Stimulated activated CD8-positive, alpha-beta memory T cell treated with anti-CD3 and anti-CD28 coated beads, Interleukin-7, amount 100 ng/mL, for 1 hour (primary cell): ENCODE results near the gene CHRM1.
"Not testable (repeated sequence)": the region's sequence is repeated elsewhere in the genome, so short reads cannot be mapped to it uniquely, and the experiment has no call there.

ENCODE experiments used
- DNase-seq, 2 donors: peaks; one replicate each; pipeline ENCODE4 v3.0.0-alpha.2; 2020; ENCODE audit warnings: low read depth in 2 of 2

CHRM1 gene, protein sequence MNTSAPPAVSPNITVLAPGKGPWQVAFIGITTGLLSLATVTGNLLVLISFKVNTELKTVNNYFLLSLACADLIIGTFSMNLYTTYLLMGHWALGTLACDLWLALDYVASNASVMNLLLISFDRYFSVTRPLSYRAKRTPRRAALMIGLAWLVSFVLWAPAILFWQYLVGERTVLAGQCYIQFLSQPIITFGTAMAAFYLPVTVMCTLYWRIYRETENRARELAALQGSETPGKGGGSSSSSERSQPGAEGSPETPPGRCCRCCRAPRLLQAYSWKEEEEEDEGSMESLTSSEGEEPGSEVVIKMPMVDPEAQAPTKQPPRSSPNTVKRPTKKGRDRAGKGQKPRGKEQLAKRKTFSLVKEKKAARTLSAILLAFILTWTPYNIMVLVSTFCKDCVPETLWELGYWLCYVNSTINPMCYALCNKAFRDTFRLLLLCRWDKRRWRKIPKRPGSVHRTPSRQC

DNA sequence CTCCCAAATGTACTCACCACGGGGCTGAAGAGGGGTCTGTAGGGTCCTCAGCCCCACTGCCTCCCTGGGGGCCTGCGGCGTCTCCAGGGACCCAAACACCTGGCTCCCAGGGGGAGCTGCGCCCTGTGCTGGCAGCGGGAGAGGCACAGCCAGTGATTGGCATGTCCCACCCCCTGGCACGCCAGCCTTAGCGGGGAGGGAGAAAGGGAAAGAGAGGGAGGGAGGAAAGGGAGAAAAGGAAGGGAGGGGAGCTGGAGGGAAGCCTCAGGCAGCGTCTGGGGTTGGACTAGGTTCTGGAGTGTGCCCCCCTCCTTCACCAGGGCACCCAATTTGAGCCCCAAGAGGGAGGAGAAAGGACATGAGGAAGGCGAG, at the start of gene CHRM1:
Gene CHRM1 (minus strand): TSS at position 163 of the 372 bp plus-strand sequence. CDS start 10,263 bp downstream, outside the sequence.
- DNase-seq: no peak

DNA sequence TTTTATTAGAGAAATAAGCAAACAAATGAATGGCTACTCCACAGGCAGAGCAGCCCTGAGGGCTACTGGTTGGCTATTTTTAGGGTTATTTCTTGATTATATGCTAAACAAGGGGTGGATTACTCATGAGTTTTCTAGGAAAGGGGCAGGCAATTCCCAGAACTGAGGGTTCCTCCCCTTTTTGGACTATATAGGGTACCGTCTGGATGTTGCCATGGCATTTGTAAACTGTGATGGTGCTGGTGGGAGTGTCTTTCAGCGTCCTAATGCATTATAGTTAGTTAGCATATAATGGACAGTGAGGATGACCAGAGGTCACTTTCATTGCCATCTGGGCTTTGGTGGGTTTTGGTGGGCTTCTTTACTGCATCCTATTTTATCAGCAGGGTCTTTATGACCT, 44.4 kb upstream of the CHRM1 start:
- DNase-seq: no peak

DNA sequence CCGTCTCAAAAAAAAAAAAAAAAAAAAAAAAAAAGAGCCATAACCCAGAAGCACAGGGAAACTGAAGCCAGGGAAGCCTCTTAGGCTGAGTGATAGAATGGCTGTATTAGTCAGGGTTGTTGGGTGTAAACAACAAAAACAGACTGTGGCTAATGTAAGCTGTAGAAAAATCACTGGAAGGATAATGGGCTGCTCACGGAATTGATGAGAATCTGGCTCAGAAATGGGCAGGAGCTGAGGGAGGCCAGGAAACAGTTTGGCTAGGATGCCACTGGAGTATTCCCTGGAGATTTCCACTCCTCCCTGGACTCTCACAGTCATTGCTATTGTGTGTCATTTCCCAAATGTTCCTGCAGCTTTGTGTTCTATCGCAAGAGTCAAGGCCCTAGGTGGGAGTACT, 41.2 kb upstream of the CHRM1 start:
- DNase-seq: no peak

DNA sequence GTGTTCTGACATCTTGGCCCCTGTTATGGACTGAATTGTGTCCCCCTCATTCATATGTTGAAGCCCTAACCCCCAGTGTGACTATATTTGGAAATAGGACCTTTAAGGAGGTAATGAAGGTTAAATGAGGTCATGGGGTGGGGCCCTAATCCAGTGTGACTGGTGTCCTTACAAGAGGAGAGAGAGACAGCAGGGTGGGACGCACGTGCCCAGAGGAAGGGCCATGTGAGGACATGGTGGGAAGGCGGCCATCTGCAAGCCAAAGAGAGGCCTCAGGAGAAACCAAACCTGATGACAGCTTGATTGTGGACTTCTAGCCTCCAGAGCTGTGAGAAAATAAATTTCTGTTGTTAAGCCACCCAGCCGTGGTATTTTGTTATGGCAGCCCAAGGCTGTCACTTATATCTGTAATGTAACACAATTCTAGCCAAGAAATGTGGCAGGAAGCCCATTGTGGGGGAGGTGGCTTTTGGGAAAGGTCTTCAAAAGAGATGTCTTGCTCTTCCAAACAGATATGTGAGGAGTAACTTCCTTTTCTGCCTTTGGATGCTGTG, 39.9 kb upstream of the CHRM1 start:
- DNase-seq: no peak

DNA sequence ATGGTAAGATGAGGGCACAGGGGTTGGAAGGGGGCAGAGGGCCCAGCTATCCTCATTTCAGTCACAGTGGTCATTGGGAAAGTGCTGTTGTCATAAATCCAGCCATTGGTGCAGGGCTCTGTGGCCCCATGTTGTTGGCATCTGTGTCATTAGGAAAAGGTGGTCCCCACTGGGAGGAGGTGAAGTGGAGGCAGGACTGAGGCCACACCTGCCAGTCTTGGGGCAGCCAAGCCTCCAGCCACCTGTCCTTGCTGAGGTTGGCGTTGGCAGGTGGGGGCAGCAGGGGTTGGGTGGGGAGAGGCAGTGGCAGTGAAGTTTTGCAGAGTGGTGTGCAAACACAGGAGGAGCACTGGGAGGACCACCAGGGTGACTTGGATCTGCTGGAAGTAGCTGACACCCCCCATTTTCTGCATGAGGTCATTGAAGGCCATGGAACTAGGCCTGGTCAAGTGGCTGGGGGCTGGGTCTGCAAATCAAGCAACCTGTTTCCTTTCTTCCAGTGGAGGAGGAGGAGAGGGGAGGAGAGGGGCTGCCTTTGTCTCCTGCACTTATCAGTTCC, 38.3 kb upstream of the CHRM1 start:
- DNase-seq: no peak

DNA sequence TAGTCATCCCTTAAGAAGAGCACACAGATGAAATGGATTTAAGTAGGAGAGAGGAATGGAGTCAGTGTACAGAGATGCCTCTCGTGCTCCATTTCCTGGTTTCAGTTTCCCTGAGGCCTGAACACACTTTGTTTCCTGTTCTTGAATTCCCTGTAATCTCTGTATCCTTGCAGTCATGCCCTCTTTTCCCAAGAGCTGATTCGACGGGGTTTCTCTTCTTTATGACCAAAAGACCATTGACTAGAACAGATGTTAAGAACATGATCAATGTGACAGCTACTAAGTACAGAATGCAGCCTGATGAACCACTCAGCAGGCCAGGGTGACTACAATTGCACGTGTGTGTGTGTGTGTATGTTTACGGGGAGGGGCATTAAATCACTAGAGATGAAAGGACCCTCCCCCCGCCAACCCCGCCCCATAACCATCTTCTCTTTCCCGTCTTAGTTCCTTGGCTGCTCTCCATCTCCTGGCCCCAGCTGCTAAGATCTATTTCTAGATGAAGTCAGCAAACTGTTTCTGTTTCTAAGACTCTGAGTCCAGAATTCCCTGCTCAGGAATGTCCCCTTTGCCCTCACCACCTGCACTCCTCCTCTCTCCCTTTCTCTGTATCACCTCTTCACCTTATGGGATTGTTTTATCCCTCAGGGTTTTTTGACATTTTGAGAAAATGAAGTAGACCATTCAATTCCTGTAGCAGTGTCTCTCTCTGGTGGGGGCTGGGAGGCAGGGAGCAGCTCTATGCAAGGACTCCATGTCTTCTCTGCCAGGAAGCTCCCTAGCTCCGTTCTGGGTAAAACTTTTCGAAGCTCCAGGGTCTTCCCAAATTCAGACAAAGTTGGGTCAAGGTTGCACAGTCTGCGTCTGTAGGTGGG, 37.6 kb upstream of the CHRM1 start:
- DNase-seq: no peak

DNA sequence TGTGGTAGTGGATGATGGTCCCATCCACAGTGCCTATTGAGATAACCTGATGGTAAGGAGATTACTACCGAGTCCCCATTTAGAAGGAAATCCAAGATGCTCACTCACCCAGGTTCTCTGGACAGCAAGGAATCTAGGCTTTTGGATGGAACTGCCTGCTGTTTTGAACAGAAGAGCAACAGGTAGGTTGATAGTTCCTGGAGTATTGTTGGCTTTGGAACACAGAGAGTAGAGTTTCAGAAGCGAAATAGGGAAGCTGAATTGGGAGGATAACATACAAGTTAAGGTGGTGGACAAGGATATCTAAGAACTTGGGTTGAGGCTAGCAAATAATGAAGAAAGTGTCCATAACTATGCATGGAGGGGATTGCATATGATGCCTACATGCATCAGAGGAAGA, 36.0 kb upstream of the CHRM1 start:
- no peak for DNase-seq

DNA sequence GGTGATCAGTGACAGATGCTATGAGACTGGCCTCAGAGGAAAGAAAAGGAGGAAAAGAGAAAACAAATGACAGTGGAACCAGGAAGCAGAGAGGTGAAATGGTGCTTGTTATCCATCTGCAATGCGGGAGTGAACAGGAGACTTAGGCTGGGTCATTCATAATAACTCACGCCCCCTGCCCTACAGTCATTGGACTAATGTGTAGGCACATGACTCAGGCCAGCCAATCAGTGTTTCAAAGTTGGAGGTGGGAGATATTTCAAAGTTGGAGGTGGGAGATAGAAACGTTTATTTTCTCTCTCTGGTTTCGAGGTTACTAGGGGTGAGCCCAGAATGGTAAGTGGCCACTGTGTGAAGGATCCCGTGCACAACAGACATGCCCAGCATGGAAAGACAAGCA, 33.3 kb upstream of the CHRM1 start:
- no peak for DNase-seq

DNA sequence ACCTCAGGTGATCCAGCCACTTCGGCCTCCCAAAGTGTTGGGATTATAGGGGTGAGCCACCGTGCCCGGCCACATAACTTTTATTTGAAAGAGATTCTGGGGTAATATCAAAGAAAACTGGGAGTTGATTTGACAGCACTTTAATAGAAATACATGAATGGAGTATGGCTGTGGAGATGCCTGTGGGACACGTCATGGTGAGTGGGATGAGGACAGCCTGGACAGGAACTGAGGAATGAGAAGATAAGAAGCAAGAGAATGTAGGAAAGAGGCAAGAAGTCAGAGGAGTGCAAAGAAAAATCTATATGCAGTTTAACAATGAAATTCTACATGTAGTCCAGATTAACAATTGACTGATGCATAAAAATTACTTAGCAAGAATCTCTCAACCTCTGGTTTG, 32.6 kb upstream of the CHRM1 start:
- no peak for DNase-seq

DNA sequence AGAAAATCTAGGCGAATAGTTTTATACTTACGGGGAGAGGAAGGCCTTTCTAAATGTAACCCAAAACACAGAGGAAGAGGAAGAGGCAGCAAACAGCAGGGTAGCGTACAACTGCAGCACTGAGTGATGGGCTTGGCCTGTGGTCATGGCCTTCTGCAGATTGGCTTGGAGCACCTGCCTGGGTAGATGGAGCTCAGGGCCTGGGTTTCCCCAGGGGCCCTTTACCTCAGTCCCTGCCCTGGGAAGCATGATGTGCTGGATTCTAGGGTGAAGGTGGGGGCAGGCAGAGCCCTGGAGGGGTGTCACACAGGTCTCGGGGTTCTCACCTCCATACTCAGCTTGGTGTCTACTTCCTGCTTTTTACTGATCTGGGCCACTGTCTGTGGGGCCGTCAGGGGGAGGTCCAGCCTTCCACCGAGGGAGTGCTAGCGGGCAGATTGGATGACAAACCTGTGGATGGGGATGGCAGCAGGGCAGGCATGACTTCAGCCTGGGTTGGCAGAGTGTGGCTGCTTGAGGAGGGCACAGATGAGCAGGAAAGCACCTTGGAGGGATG, 27.7 kb upstream of the CHRM1 start:
- no peak for DNase-seq

DNA sequence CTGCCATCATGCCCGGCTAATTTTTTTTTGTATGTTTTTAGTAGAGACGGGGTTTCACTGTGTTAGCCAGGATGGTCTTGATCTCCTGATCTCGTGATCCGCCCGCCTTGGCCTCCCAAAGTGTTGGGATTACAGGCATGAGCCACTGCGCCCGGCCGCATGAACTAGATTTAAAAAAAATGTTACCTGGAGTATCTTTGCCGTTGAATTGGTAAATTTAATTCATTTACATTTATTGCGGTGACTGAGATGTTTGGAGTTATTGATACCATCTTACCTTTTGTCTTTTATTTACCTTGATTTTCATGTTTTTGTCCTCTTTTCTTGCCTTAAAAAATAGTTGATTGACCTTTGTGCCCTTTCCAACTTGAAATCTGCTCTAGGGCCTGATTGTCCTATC, 24.4 kb upstream of the CHRM1 start:
- DNase-seq: not testable (repeated sequence)

DNA sequence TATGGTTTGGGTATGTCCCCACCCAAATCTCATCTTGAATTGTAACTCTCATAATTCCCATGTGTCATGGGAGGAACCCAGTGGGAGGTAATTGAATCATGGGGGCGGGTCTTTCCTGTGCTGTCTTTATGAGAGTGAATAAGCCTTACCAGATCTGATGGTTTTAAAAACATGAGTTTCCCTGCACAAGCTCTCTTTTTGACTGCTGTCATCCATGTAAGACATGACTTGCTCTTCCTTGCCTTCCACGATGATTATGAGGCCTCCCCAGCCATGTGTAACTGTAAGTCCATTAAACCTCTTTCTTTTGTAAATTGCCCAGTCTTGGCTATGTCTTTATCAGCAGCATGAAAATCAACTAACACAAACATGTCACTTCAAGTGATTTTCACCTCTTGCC, 16.4 kb upstream of the CHRM1 start:
- DNase-seq: not testable (repeated sequence)

DNA sequence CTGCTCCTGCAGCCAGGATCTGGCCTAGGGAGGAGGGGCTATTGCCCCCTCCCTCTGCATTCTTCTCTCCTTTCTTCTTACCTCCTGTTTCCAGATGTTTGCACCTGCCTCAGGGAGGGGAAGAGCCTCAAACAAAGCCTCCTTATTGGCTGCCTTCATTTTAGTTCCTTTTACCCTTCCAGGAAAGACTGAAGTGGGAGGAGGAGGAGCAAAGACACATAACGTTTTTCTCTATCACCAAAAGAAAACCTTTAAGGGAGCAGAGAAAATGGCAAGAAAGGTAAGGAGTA, 13.3 kb upstream of the CHRM1 start:
- no peak for DNase-seq

DNA sequence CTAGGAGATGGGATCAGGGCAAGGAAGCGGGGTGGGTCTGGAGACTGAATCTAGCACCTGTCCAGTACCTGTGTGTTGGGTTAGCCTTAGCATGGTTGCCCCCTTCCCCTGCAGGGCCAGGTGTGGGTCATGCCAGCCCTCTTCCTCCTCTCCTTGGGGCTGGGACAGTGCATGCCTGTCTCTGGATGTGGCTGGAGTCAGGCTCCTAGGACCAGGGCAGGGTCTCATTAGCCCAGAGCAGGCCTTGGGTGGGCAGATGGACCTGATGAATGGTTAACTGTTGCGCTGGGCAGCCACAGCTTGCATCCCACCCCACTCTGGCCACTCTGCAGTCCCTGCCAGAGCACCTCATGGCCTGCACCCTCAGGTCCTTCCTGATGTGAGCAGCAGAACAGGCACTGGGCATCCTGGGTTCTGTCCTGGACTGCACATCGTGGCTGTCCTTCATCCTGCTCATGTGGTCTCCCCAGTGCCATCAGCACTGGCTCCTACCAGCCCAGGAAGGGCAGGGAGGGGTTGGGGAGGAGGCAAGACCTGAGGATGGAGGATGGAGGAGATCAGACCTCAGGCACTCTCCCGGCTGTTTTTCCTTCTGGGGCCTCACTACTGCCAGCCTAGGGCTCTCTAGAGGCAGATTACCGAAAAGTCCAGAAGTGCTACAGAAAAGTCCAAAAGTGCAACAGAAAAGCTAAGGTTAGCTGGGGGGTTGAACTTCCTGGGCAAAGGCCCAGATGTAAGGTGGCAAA, 12.8 kb upstream of the CHRM1 start:
- DNase-seq: no peak

DNA sequence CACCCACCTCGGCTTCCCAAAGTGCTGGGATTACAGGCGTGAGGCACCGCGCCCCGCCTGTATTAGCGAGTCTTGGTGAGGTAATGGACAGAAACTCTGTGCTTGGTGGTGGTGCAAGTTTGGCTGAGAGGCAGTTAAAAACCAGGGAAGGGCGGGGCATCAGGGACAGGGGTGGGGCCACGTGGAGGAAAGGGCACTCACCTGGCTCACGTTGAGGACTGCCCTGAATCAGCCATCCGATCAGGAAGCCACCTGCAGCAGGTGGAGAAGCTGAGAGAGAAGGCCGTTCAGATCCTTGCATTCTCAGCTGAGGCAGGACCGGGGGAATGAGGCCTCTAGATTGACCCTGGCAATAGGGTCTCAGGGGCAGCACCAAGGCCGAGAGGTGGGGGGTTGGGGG, 12.1 kb upstream of the CHRM1 start:
- no peak for DNase-seq

DNA sequence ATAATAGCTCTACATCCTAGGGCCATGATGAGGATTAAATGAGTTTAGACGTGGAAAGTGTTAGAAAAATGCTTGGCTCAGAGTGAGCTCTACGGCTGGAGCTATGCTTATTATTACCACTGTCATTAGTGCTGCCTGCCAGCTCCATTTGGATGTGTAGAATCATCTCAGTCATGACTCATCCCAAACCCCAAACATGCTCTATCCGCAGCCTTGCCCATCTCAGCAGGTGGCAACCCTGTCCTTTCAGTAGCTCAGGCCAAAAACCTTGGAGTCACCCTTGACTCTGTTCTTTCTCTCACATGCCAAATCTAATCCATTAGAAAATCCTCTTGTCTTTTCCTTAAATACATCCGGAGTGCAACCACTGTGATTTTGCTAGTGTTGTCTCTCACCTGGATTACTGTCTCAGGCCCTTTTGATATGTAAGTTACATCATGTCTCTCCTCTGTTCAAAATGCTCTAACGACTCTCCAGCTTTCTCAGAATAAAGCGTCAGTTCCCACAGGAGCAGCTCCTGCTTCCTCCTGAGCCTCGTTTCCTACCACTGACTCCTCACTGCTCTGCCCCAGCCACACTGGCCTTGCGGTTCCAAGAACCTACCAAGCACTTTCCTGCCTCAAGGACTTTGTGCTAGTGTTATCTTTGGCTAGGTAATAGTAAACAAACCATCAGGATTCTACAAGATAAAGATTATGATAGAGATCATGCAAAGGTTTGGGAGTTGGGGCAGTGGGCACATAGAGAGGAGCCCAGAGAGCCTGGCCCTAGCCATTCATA, 10.5 kb upstream of the CHRM1 start:
- DNase-seq: no peak

DNA sequence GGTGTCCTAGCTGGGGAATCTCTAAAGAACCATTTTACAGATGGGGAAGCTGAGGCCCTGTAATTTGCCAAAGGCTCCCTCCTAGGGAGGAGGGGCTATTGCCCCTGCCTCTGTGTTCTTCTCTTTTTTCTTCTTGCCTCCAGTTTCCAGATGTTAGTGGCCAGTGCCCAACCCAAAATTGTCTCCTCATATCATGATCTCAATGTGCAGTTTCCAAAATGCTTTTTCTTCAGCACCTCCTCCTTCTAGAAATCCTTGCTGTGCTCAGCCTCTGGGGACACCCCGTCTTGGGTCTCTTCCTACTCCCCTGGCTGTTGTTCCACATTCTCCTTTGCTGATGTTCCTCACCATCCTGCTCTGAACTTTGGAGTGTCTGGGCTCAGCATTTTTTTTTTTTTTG, 9.5 kb upstream of the CHRM1 start:
- DNase-seq: no peak

DNA sequence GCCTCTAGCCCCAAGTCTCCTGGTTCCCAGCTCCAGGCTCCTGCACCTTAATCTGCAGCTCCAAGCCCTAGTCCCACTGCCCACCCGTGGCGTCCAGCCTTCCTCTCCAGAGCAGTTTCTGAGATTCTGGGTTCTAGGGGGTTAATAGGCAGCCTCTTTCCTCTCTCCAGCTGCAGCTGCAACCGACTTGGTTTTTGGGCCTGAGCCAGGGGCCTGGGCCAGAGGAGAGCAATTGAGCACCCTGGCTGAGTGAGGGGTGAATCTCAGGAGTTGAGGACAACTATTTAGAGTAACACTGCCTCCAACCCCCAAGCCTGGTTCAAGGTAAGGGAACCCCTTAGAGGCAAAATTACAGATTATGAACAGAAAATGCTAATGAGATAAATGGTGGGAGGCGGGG, 9.0 kb upstream of the CHRM1 start:
- DNase-seq: no peak

DNA sequence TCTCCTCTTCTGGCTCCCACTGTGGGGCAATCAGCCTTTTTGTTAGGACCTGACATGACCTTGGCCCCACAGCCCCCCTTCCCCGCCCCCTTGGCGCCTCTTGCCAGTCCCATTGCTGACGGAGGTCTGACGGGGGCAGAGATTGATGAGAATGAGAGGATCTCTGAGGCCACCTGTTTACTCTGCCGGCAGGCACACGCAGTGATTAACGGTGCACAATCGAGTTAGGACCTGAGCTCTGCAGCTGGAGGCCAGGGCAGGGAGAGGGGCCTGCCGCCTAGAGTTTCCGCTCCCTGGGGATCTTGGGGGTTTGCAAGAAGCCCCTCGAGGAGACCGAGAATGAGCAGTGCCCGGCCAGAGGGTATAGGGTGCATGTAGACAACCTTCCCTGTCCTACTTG, 6.8 kb upstream of the CHRM1 start:
- DNase-seq: no peak

DNA sequence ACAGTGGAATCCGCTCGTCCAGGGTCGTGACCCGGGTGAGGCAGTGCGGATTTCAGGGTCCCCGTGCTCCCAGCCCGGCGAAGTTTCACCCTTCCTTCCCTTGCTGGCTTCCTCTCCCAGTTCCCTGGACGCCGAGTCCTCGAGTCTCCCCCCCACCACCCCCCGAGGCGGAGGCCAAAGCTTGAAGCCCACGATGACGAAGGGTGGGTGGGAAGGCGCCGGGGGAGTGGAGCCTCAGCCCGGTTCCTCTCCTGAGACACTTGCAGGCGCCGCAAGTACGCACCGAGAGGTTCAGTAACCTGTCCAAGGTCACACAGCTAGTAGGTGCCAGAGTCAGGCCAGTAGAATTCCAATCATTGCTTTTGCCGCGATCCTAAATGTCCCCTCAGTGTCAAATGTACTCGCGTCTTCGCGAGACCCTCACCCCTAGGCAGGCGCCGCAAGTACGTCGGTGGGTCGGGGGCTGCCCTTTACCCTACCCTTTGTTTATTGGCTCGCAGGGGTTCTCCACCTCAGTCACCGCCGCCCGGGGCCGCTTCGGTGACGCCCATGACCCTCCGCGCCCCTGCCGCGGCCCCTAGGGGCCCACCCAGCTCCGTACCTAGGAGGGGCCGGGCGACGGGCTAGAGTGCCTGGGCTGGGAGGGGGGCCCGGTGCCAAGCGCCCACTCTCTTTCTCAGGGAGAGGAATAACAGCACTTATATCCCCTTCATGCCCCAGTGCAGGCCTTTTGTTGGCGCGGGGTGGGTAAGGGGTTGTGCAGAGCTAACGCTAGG, 5.7 kb upstream of the CHRM1 start:
- DNase-seq: no peak
